Liver (tissue), 3 donors: ENCODE results near the gene SPOUT1.

Experiments
- CTCF ChIP-seq: fragments of 150-350 bp; IDR thresholded peaks from 2 replicates; pipeline ENCODE4 v1.5.1; 2017; ENCODE audit warnings: improper control_type of control experiment, low read depth, low read length; ENCODE audit not compliant: missing input control
- GABPA ChIP-seq, 2 donors: IDR thresholded peaks in 1 of 2; conservative IDR thresholded peaks in 1 of 2; 2 replicates each; pipeline ENCODE4 v1.6.1; 2016; ENCODE audit warnings: antibody characterized with exemption in 2 of 2, mild to moderate bottlenecking in 1 of 2, moderate library complexity in 1 of 2
- HNF4A ChIP-seq, 2 donors: conservative IDR thresholded peaks; 2 replicates each; pipeline ENCODE4 v1.6.1; 2016; ENCODE audit warnings: antibody characterized with exemption in 2 of 2, mild to moderate bottlenecking in 2 of 2
- JUND ChIP-seq, 2 donors: IDR thresholded peaks; 2 replicates each; pipeline ENCODE4 v1.6.1; 2016; ENCODE audit warnings: antibody characterized with exemption in 2 of 2
- MAX ChIP-seq: IDR thresholded peaks from 2 replicates; pipeline ENCODE4 v1.6.1; 2016; ENCODE audit warnings: antibody characterized with exemption
- RAD21 ChIP-seq, 2 donors: IDR thresholded peaks; 2 replicates each; pipeline ENCODE4 v1.6.1; 2016; ENCODE audit warnings: antibody characterized with exemption in 2 of 2, mild to moderate bottlenecking in 2 of 2
- REST ChIP-seq: IDR thresholded peaks from 2 replicates; pipeline ENCODE4 v1.6.1; 2016; ENCODE audit warnings: antibody characterized with exemption, mild to moderate bottlenecking
- RXRA ChIP-seq, 2 donors: IDR thresholded peaks; 2 replicates each; pipeline ENCODE4 v1.6.1; 2017 to 2018; ENCODE audit warnings: antibody characterized with exemption in 2 of 2, mild to moderate bottlenecking in 1 of 2
- SP1 ChIP-seq: IDR thresholded peaks from 2 replicates; pipeline ENCODE4 v1.6.1; 2018; ENCODE audit warnings: antibody characterized with exemption, mild to moderate bottlenecking
- TAF1 ChIP-seq: conservative IDR thresholded peaks from 2 replicates; pipeline ENCODE4 v1.6.1; 2016; ENCODE audit warnings: antibody characterized with exemption, mild to moderate bottlenecking
- YY1 ChIP-seq: IDR thresholded peaks from 2 replicates; pipeline ENCODE4 v1.6.1; 2016; ENCODE audit warnings: antibody characterized with exemption, mild to moderate bottlenecking
- donor health status: healthy.
- donor health status: healthy.

- TF ChIP-seq CTCF (no peak), RAD21 (IDR thresholded peaks at IDR 0.05) (no peak), YY1 (no peak), REST (no peak), TAF1 (no peak), SP1 (no peak), GABPA (IDR thresholded peaks at IDR 0.05 in 1 of 2, conservative IDR thresholded peaks at IDR 0.05 in 1 of 2) (no peak), JUND (IDR thresholded peaks at IDR 0.05) (no peak), MAX (no peak), HNF4A (conservative IDR thresholded peaks at IDR 0.05) (no peak), RXRA (IDR thresholded peaks at IDR 0.05) (no peak)
Observed at GRCh38 chr9:128825923-128826700, 3.5 kb downstream of the SPOUT1 start.
